ENCODE results near the gene APC2. TPM values are rescaled to one million over a fixed set of nuclear protein-coding genes. Genes with fewer than 3 reads are reported as not detected.

Gene APC2
- total RNA-seq, 2 donors from 2014 or later: 0.38 to 0.57 TPM

- Histone ChIP-seq H3K4me3 (ENCODE audit: low read length) (no peak overlapping the region), H3K36me3 (ENCODE audit: control insufficient read depth, insufficient read depth, low read length) (peaks cover 26% of the 10 kb centered on the region), H3K9ac (ENCODE audit: extremely low read depth, low read length, poor library complexity, severe bottlenecking) (no peak overlapping the region), H3K27me3 (ENCODE audit: control insufficient read depth, insufficient read depth, low read length, poor library complexity, severe bottlenecking) (no peaks in the 10 kb centered on the region), H3K9me3 (ENCODE audit: control insufficient read depth, low read length) (no peaks in the 10 kb centered on the region), H3K27ac (ENCODE audit: low read depth, low read length) (peak overlapping the region; percentile 22), H3K4me1 (ENCODE audit: control insufficient read depth, insufficient read depth, low read length) (peaks cover 13% of the 10 kb centered on the region)
- Mint-ChIP-seq H3K27me3 (ENCODE audit: insufficient read depth) (no peaks in the 10 kb centered on the region), H3K9me3 (no peaks in the 10 kb centered on the region), H3K4me3 (no peak overlapping the region), H3K4me1 (peaks cover 39% of the 10 kb centered on the region), H3K36me3 (ENCODE audit: low read depth) (peaks cover 27% of the 10 kb centered on the region), H3K27ac (peak overlapping the region; percentile 30)
- no peak for DNase-seq
- TF ChIP-seq, protein P1, sequence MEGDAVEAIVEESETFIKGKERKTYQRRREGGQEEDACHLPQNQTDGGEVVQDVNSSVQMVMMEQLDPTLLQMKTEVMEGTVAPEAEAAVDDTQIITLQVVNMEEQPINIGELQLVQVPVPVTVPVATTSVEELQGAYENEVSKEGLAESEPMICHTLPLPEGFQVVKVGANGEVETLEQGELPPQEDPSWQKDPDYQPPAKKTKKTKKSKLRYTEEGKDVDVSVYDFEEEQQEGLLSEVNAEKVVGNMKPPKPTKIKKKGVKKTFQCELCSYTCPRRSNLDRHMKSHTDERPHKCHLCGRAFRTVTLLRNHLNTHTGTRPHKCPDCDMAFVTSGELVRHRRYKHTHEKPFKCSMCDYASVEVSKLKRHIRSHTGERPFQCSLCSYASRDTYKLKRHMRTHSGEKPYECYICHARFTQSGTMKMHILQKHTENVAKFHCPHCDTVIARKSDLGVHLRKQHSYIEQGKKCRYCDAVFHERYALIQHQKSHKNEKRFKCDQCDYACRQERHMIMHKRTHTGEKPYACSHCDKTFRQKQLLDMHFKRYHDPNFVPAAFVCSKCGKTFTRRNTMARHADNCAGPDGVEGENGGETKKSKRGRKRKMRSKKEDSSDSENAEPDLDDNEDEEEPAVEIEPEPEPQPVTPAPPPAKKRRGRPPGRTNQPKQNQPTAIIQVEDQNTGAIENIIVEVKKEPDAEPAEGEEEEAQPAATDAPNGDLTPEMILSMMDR (conservative IDR thresholded peaks at IDR 0.05): no peak
- WGBS, 2 experiments (ENCODE audit: insufficient coverage in 1 of 2, insufficient read length in 1 of 2): 91 to 94% methylated on average over 23 to 29 of the region's 29 CpGs
Observed at GRCh38 chr19:1411255-1412191, 38.4 kb upstream of the APC2 start.

- peaks cover 13% of the 10 kb centered on the region for H3K4me1 ChIP-seq (ENCODE audit: control insufficient read depth, insufficient read depth, low read length)
- H3K27me3 ChIP-seq (ENCODE audit: control insufficient read depth, insufficient read depth, low read length, poor library complexity, severe bottlenecking): no peaks in the 10 kb centered on the region
- no peaks in the 10 kb centered on the region for H3K9me3 ChIP-seq (ENCODE audit: control insufficient read depth, low read length)
- no peak for DNase-seq
- Mint-ChIP-seq H3K4me1 (peaks cover 39% of the 10 kb centered on the region), H3K9me3 (no peaks in the 10 kb centered on the region), H3K27me3 (ENCODE audit: insufficient read depth) (no peaks in the 10 kb centered on the region), H3K36me3 (ENCODE audit: low read depth) (peaks cover 31% of the 10 kb centered on the region), H3K4me3 (no peak overlapping the region), H3K27ac (peak overlapping the region; percentile 30)
- peaks cover 34% of the 10 kb centered on the region for H3K36me3 ChIP-seq (ENCODE audit: control insufficient read depth, insufficient read depth, low read length)
- H3K27ac ChIP-seq (ENCODE audit: low read depth, low read length): no peak overlapping the region
- no peak overlapping the region for H3K4me3 ChIP-seq (ENCODE audit: low read length)
- TF ChIP-seq, protein P1 (conservative IDR thresholded peaks at IDR 0.05): no peak
- 94 to 96% methylated on average over 18 to 21 of the region's 21 CpGs for WGBS, 2 experiments (ENCODE audit: insufficient coverage in 1 of 2, insufficient read length in 1 of 2)
- no peak overlapping the region for H3K9ac ChIP-seq (ENCODE audit: extremely low read depth, low read length, poor library complexity, severe bottlenecking)
Observed at GRCh38 chr19:1412323-1412923, 37.5 kb upstream of the APC2 start.

DNA sequence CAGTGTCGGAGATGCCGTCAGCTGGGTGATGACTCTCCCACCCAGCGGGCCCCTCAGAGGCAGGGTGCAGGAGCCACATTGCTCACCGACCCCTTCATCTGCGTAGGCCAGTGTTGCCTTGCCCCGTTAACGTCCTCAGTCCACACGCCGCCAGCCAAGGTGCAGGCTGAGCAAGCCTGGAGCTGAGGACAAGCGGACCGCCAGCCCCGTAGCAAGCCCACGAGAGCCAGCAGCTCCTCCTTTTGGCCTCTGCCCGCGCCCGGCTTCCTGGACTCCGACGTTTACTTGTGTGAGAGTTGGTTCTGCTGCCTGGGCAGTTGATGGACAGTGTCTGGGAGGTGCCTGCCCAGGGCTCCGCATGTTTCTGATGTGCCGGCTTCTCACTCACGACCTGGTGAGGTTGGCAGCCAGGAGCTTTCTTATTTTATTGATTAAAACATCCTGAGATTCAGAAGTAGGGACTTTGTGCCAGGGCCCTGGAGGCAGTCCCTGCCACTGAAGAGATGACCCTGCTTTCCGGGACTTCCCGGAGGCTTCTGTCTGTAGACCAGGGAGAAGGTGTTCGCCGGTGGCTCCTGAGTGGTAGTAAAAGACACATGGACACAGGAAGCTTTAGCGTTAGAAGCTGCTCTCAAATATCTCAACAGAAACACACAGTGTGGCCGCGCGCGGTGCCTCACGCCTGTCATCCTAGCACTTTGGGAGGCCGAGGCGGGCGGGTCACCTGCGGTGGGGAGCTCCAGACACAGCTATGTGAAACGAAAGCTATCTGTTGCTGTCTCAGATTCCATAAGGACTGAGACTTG, 36.7 kb upstream of the APC2 start:
- peak overlapping the region; percentile 30 for H3K27ac Mint-ChIP-seq
- WGBS, 2 experiments (ENCODE audit: insufficient coverage in 1 of 2, insufficient read length in 1 of 2): 96 to 97% methylated on average over 19 to 36 of the region's 36 CpGs
- no peak overlapping the region for H3K4me3 Mint-ChIP-seq

More for the DNA sequence above, 36.7 kb upstream of the APC2 start:
- Mint-ChIP-seq H3K36me3 (ENCODE audit: low read depth) (peaks cover 37% of the 10 kb centered on the region), H3K27me3 (ENCODE audit: insufficient read depth) (no peaks in the 10 kb centered on the region), H3K4me1 (peaks cover 39% of the 10 kb centered on the region), H3K9me3 (no peaks in the 10 kb centered on the region)
- Histone ChIP-seq H3K9me3 (ENCODE audit: control insufficient read depth, low read length) (no peaks in the 10 kb centered on the region), H3K36me3 (ENCODE audit: control insufficient read depth, insufficient read depth, low read length) (peaks cover 40% of the 10 kb centered on the region), H3K9ac (ENCODE audit: extremely low read depth, low read length, poor library complexity, severe bottlenecking) (no peak overlapping the region), H3K4me1 (ENCODE audit: control insufficient read depth, insufficient read depth, low read length) (peaks cover 13% of the 10 kb centered on the region), H3K27ac (ENCODE audit: low read depth, low read length) (no peak overlapping the region), H3K27me3 (ENCODE audit: control insufficient read depth, insufficient read depth, low read length, poor library complexity, severe bottlenecking) (no peaks in the 10 kb centered on the region), H3K4me3 (ENCODE audit: low read length) (no peak overlapping the region)
- TF ChIP-seq, protein P1 (conservative IDR thresholded peaks at IDR 0.05): no peak
- DNase-seq: no peak

All from endodermal cell (in vitro differentiated cells).